K562 (cell line): Measurements from ENCODE around the gene IL12RB2. TPM values are rescaled to one million over a fixed set of nuclear protein-coding genes. Genes with fewer than 3 reads are reported as not detected.

Source experiments
- ATAC-seq: fragments of 200-7000 bp; cut with Tn5 transposase; 3 replicates; pipeline ENCODE4 v1.9.1; 2020; ENCODE audit warnings: moderate library complexity
- BruUV-seq: library from RNA; stranded (reverse); fragments of 400-500 nt; replicated peaks from 2 replicates; lab custom pipeline; 2021; lab: Mats Ljungman, UMichigan
- CTCF ChIA-PET: fragments of 300-600 bp; formaldehyde crosslinking; extraction: SDS; loops from one replicate; lab custom pipeline; 2021; ENCODE audit warnings: low intra/inter-chr PET ratio; lab: Yijun Ruan, JAX
- POLR2A ChIA-PET: fragments of 300-600, 350-650 bp; sonication (Branson Sonifier 250); formaldehyde crosslinking; extraction: SDS; loops from one replicate; lab custom pipeline; 2021; ENCODE audit warnings: antibody characterized with exemption, inconsistent platforms; lab: Yijun Ruan, JAX
- DNase-seq, 4 experiments: peaks; one replicate each; pipeline versions ENCODE4 v3.0.0 to v3.0.0-alpha.2; 2011 to 2018; ENCODE audit warnings: low spot score in 3 of 4, mixed read lengths in 3 of 4; ENCODE audit errors: extremely low read depth in 1 of 4
- FAIRE-seq: peaks from 2 replicates; lab custom pipeline; 2011; peaks lifted over from hg19 to GRCh38; lab: Jason Lieb, UNC
- H2AFZ ChIP-seq: 2 replicates; pipeline ENCODE4 v1.6.0; 2011; ENCODE audit warnings: low read depth, low read length, control low read depth, inconsistent platforms
- H3K27ac ChIP-seq: fragments of 200-600 bp; 3 replicates; pipeline ENCODE4 v1.8.0; 2011; ENCODE audit warnings: low read depth, mild to moderate bottlenecking, control low read depth, inconsistent platforms, low read length, moderate library complexity, mixed read lengths; ENCODE audit errors: extremely low read depth
- H3K27me3 ChIP-seq, 2 experiments: fragments of 300-600 bp in 1 of 2; 2 replicates in 1 of 2; 3 replicates in 1 of 2; pipeline versions ENCODE4 v1.6.0 to v1.8.0; 2011; ENCODE audit warnings: inconsistent platforms in 2 of 2, low read length in 2 of 2, mild to moderate bottlenecking in 1 of 2, mixed read lengths in 1 of 2, moderate library complexity in 1 of 2; ENCODE audit not compliant: control insufficient read depth in 2 of 2, insufficient read depth in 2 of 2
- H3K36me3 ChIP-seq: fragments of 300-600 bp; 3 replicates; pipeline ENCODE4 v1.8.0; 2011; ENCODE audit warnings: mild to moderate bottlenecking, low read length, inconsistent platforms; ENCODE audit not compliant: control insufficient read depth, insufficient read depth
- H3K4me1 ChIP-seq, 2 experiments: fragments of 200-600 bp in 1 of 2; replicated peaks in 1 of 2; 2 replicates in 1 of 2; 3 replicates in 1 of 2; pipeline versions ENCODE4 v1.5.1 to v1.8.0; 2011; ENCODE audit warnings: inconsistent platforms in 2 of 2, low read length in 2 of 2, mild to moderate bottlenecking in 1 of 2, mixed read lengths in 1 of 2, moderate library complexity in 1 of 2; ENCODE audit not compliant: control insufficient read depth in 2 of 2, insufficient read depth in 2 of 2
- H3K4me2 ChIP-seq: 2 replicates; pipeline ENCODE4 v1.6.1; 2011; ENCODE audit warnings: low read length, control low read depth, inconsistent platforms, mixed read lengths; ENCODE audit not compliant: insufficient read depth
- H3K4me3 ChIP-seq: fragments of 200-600 bp; sonication (generic), shearing (Covaris generic); 2 replicates; pipeline ENCODE4 v1.5.1; 2016; ENCODE audit warnings: control low read depth, inconsistent platforms
- H3K79me2 ChIP-seq: fragments of 200-600 bp; 3 replicates; pipeline ENCODE4 v1.8.0; 2011; ENCODE audit warnings: low read length, inconsistent platforms; ENCODE audit not compliant: control insufficient read depth, insufficient read depth
- H3K9ac ChIP-seq, 2 experiments: 2 replicates each; pipeline versions ENCODE4 v1.6.0 to v1.6.1; 2011; ENCODE audit warnings: low read depth in 2 of 2, low read length in 2 of 2, control low read depth in 1 of 2, inconsistent platforms in 1 of 2, mild to moderate bottlenecking in 1 of 2, mixed read lengths in 1 of 2; ENCODE audit not compliant: insufficient read depth in 1 of 2
- H3K9me1 ChIP-seq: one replicate; pipeline ENCODE4 v1.6.0; 2011; ENCODE audit warnings: inconsistent platforms, mild to moderate bottlenecking, low read length, moderate library complexity; ENCODE audit not compliant: control insufficient read depth, insufficient read depth
- H3K9me3 ChIP-seq: replicated peaks from 2 replicates; pipeline ENCODE4 v1.5.1; 2011; ENCODE audit warnings: low read depth, low read length, inconsistent platforms; ENCODE audit not compliant: control insufficient read depth, insufficient read depth
- H4K20me1 ChIP-seq: replicated peaks from 2 replicates; pipeline ENCODE4 v1.6.1; 2011; ENCODE audit warnings: low read length, inconsistent platforms, mixed read lengths; ENCODE audit not compliant: control insufficient read depth, insufficient read depth
- ARNT ChIP-seq, 2 experiments: fragments of 450-650 bp; IDR thresholded peaks; 2 replicates each; pipeline ENCODE4 v1.6.1; 2016; ENCODE audit warnings: mild to moderate bottlenecking in 1 of 2
- CBX8 ChIP-seq: fragments of 200-600 bp; sonication (generic); IDR thresholded peaks from 2 replicates; pipeline ENCODE4 v1.6.1; 2012; ENCODE audit warnings: borderline replicate concordance, mixed run types, low read depth, mild to moderate bottlenecking, moderate library complexity, mixed read lengths, low read length, control low read depth, inconsistent platforms; ENCODE audit not compliant: poor library complexity, severe bottlenecking; ENCODE audit errors: extremely low read depth
- EZH2 ChIP-seq: IDR thresholded peaks from 2 replicates; pipeline ENCODE4 v1.6.1; 2012; ENCODE audit warnings: low read depth, mild to moderate bottlenecking, inconsistent platforms, low read length, borderline replicate concordance
- GABPA ChIP-seq: fragments of 200-800 bp; sonication (Bioruptor generic); conservative IDR thresholded peaks from 2 replicates; pipeline ENCODE4 v1.6.1; 2016; ENCODE audit warnings: low read depth, missing genetic modification characterization, missing compliant biosample characterization
- HMBOX1 ChIP-seq: sonication (generic); IDR thresholded peaks from 2 replicates; pipeline ENCODE4 v1.6.1; 2016
- JUND ChIP-seq, 2 experiments: IDR thresholded peaks; 2 replicates in 1 of 2; 3 replicates in 1 of 2; pipeline ENCODE4 v1.6.1; 2011; ENCODE audit warnings: borderline replicate concordance in 2 of 2, low read depth in 2 of 2, low read length in 2 of 2, improper control_type of control experiment in 1 of 2, missing biosample characterization in 1 of 2, missing genetic modification characterization in 1 of 2, missing genetic modification reagents in 1 of 2
- MIER1 ChIP-seq: fragments of 450-650 bp; IDR thresholded peaks from 2 replicates; pipeline ENCODE4 v1.6.1; 2016; ENCODE audit warnings: antibody characterized with exemption, mild to moderate bottlenecking, low read depth
- NRF1 ChIP-seq, 2 experiments: fragments of 450-650 bp; IDR thresholded peaks in 1 of 2; conservative IDR thresholded peaks in 1 of 2; 2 replicates each; pipeline ENCODE4 v1.6.1; 2014; ENCODE audit warnings: mild to moderate bottlenecking in 2 of 2
- PBX2 ChIP-seq, 2 experiments: IDR thresholded peaks in 1 of 2; conservative IDR thresholded peaks in 1 of 2; 2 replicates each; pipeline ENCODE4 v1.6.1; 2016; ENCODE audit warnings: low read depth in 2 of 2, mild to moderate bottlenecking in 1 of 2, missing compliant biosample characterization in 1 of 2, missing genetic modification characterization in 1 of 2, moderate library complexity in 1 of 2
- TAF9B ChIP-seq: fragments of 450-650 bp; IDR thresholded peaks from 2 replicates; pipeline ENCODE4 v1.6.1; 2018; ENCODE audit warnings: mild to moderate bottlenecking; ENCODE audit not compliant: partially characterized antibody
- ZNF354B ChIP-seq: fragments of 250-450 bp; sonication (Bioruptor Pico); IDR thresholded peaks from 2 replicates; pipeline ENCODE4 v1.4.0; 2020
- WGBS: fragments of 100-300 bp; shearing (Covaris generic); methylation state at CpG from one replicate; pipeline ENCODE4 v1.1.6; 2016; ENCODE audit warnings: low coverage, mixed read lengths; ENCODE audit not compliant: insufficient coverage; ENCODE audit errors: missing lambda C conversion rate; 5-methylcytosine and 5-hydroxymethylcytosine counted together
- in situ Hi-C: fragments of 300-500 bp; cut with MboI; formaldehyde crosslinking; loops from 4 replicates; pipeline ENCODE4 v1.15.0; 2018; ENCODE audit warnings: inconsistent platforms, mixed read lengths
- intact Hi-C: fragments of 100-400 bp; cut with micrococcal nuclease; formaldehyde crosslinking; loops from 2 replicates; pipeline ENCODE4 v1.14.2; 2022
- polyA plus RNA-seq, 8 experiments: library from polyadenylated mRNA; depleted of rRNA in 4 of 8; stranded (reverse) in 5 of 8; unstranded in 3 of 8; fragments of >200 nt; fragmentation: Nextera tagmentation in 2 of 8; fragmentation: Illumina TruSeq in 1 of 8; extraction: Ambion mirVana in 2 of 8; extraction: Trizol in 1 of 8; gene quantifications; 2 replicates each; pipeline versions ENCODE4 v1.2.1 to v1.2.3, GENCODE V29; 2011 to 2014; ENCODE audit warnings: inconsistent platforms in 1 of 8, missing spikeins in 1 of 8
- total RNA-seq, 7 experiments: library from RNA; depleted of rRNA in 6 of 7; stranded (reverse); fragments of >200 nt in 6 of 7; fragmentation: Illumina TruSeq in 2 of 7; extraction: Trizol in 2 of 7; gene quantifications; 2 replicates each; pipeline versions ENCODE4 v1.2.1 to v1.2.3, GENCODE V29; 2011 to 2021; ENCODE audit warnings: low replicate concordance in 1 of 7
- TF ChIP-seq, protein P1 (sequence below): fragments of 150-350 bp; conservative IDR thresholded peaks from 2 replicates; pipeline ENCODE4 v1.6.1; 2014; ENCODE audit warnings: low read length

The IL12RB2 gene
- total and polyA plus RNA-seq, 9 of the 15 experiments (the other 6 are each of a cell fraction or from before 2014, with no cell fraction given), result 0.39 to 3.3 (median 1.9) TPM

- no peak for TF ChIP-seq MIER1
- no peak for TF ChIP-seq ZNF354B
- no peak for TF ChIP-seq NRF1 (conservative IDR thresholded peaks at IDR 0.05 in 1 of 2, IDR thresholded peaks at IDR 0.05 in 1 of 2)
- no peak for TF ChIP-seq CBX8
- TF ChIP-seq ARNT (IDR thresholded peaks at IDR 0.05), result no peak
- TF ChIP-seq, protein P1, sequence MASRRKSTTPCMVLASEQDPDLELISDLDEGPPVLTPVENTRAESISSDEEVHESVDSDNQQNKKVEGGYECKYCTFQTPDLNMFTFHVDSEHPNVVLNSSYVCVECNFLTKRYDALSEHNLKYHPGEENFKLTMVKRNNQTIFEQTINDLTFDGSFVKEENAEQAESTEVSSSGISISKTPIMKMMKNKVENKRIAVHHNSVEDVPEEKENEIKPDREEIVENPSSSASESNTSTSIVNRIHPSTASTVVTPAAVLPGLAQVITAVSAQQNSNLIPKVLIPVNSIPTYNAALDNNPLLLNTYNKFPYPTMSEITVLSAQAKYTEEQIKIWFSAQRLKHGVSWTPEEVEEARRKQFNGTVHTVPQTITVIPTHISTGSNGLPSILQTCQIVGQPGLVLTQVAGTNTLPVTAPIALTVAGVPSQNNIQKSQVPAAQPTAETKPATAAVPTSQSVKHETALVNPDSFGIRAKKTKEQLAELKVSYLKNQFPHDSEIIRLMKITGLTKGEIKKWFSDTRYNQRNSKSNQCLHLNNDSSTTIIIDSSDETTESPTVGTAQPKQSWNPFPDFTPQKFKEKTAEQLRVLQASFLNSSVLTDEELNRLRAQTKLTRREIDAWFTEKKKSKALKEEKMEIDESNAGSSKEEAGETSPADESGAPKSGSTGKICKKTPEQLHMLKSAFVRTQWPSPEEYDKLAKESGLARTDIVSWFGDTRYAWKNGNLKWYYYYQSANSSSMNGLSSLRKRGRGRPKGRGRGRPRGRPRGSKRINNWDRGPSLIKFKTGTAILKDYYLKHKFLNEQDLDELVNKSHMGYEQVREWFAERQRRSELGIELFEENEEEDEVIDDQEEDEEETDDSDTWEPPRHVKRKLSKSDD, result no peak
Measured at GRCh38 chr1:67313934-67314671, 6.4 kb downstream of the IL12RB2 start (continued).

DNA sequence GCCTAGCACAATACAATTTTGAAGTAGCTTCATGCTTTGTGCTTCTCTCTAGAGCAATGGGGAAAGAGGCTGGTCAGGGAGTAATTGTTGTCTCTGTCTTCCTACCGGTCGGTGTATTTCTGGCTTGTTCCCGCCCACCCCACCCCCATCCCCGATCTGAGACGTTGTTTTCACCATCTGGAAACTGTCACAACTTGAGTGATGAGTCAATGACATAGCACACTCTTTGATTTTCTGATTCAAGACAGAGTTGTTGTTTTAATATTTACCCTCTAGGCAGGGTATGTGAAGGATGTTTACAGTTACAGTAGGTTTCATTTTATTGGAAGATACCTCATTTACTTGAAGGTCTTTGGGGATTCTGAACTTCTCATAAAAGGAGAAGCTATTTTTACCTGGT is 7.0 kb downstream of the IL12RB2 start:
- FAIRE-seq (no peak), DNase-seq (peak; percentile 53 to 67 (median 66)), ATAC-seq (peak; percentile 75)
- Histone ChIP-seq H3K4me1 (no peaks in the 10 kb centered on the region), H3K4me3 (no peak overlapping the region), H3K36me3 (no peaks in the 10 kb centered on the region), H3K9ac (no peak overlapping the region), H3K27me3 (no peaks in the 10 kb centered on the region), H2AFZ (0 out of 2 replicates have a peak overlapping the region, but pooled peaks have one; percentile 1), H3K9me1 (no peaks in the 10 kb centered on the region), H4K20me1 (no peaks in the 10 kb centered on the region), H3K9me3 (no peaks in the 10 kb centered on the region), H3K4me2 (no peak overlapping the region), H3K79me2 (no peaks in the 10 kb centered on the region), H3K27ac (no peak overlapping the region)
- ChIA-PET CTCF (no interaction called here), POLR2A (interaction anchor here (0.5 to 1.4 kb wide), 2 partner anchors 11 to 81 kb away, joined by 3 to 5 read pairs; no protein-coding TSS in a partner anchor)
- in situ Hi-C loops (no loop called here), intact Hi-C loops (no loop called here)
- no TSS peak for BruUV-seq
- 0% methylated on average over 5 of the region's 5 CpGs for WGBS
- TF ChIP-seq JUND (IDR thresholded peaks at IDR 0.05; ENCODE audit: borderline replicate concordance, low read depth, low read length), result peak; percentile 10; the same call in 1 of the 2 replicates
- TF ChIP-seq JUND (tag; IDR thresholded peaks at IDR 0.05; ENCODE audit: borderline replicate concordance, low read depth, low read length), result no peak
- no peak for TF ChIP-seq PBX2 (CRISPR knock-in tag; IDR thresholded peaks at IDR 0.05; ENCODE audit: low read depth)
- peak; percentile 59; the same call in 1 of the 2 replicates for TF ChIP-seq PBX2 (tag; conservative IDR thresholded peaks at IDR 0.05; ENCODE audit: low read depth)
- no peak for TF ChIP-seq HMBOX1
- no peak for TF ChIP-seq GABPA (tag)
- TF ChIP-seq EZH2, result no peak
- no peak for TF ChIP-seq TAF9B
